SK-N-SH treated with all-trans-retinoic acid at 6 μM for 48 hours (cell line): ENCODE data around the gene ARHGAP9.

Experiments
- CREB5 ChIP-seq: fragments of 250-450 bp; sonication (Bioruptor Pico); IDR thresholded peaks from 2 replicates; pipeline ENCODE4 v1.5.1; 2020; ENCODE audit warnings: low read depth, mild to moderate bottlenecking, moderate library complexity
- OSR1 ChIP-seq: fragments of 250-450 bp; sonication (Bioruptor Pico); IDR thresholded peaks from 2 replicates; pipeline ENCODE4 v1.8.0; 2022; ENCODE audit warnings: moderate library complexity, mild to moderate bottlenecking, inconsistent platforms
- TSHZ2 ChIP-seq: fragments of 250-450 bp; sonication (Bioruptor Pico); IDR thresholded peaks from 2 replicates; pipeline ENCODE4 v1.5.0; 2020; ENCODE audit warnings: mild to moderate bottlenecking, moderate library complexity
- ZFP3 ChIP-seq: fragments of 250-450 bp; sonication (Bioruptor Pico); IDR thresholded peaks from 2 replicates; pipeline ENCODE4 v1.5.0; 2020; ENCODE audit warnings: mild to moderate bottlenecking, moderate library complexity
- ZFP30 ChIP-seq: fragments of 450-650 bp; formaldehyde crosslinking; IDR thresholded peaks from 2 replicates; pipeline ENCODE4 v1.5.0; 2022; ENCODE audit warnings: mild to moderate bottlenecking, moderate library complexity

GRCh38 chr12:57490126-57490525 lies 10.5 kb upstream of the ARHGAP9 start:
- no peak for TF ChIP-seq OSR1 (CRISPR knock-in tag)
- TF ChIP-seq TSHZ2 (CRISPR knock-in tag): no peak
- TF ChIP-seq ZFP30 (CRISPR knock-in tag): no peak
- TF ChIP-seq ZFP3 (CRISPR knock-in tag): no peak
- no peak for TF ChIP-seq CREB5 (CRISPR knock-in tag)
